H1 (cell line): Measurements from ENCODE around the gene CRCP. TPM values are rescaled to one million over a fixed set of nuclear protein-coding genes. Genes with fewer than 3 reads are reported as not detected.

Source experiments
- ASH2L ChIP-seq: fragments of 200-600, 300-600 bp; sonication (generic); IDR thresholded peaks from one replicate; pipeline ENCODE4 v1.7.1; 2017; ENCODE audit warnings: low read length
- BCL11A ChIP-seq, 2 experiments: IDR thresholded peaks; one replicate each; pipeline ENCODE4 v1.6.1; 2011; ENCODE audit warnings: low read depth in 2 of 2, low read length in 2 of 2, mild to moderate bottlenecking in 2 of 2
- CBX5 ChIP-seq: fragments of 300-800, 300-1000 bp; sonication (generic); IDR thresholded peaks from 2 replicates; pipeline ENCODE4 v1.7.1; 2016; ENCODE audit warnings: antibody characterized with exemption, low read length, low read depth
- CBX8 ChIP-seq: fragments of 300-800, 300-1000 bp; sonication (generic); IDR thresholded peaks from 2 replicates; pipeline ENCODE4 v1.7.1; 2016; ENCODE audit warnings: low read depth, low read length, borderline replicate concordance
- CTBP2 ChIP-seq: IDR thresholded peaks from 2 replicates; pipeline ENCODE4 v1.7.0; 2011; ENCODE audit warnings: borderline replicate concordance, mild to moderate bottlenecking, moderate library complexity, mixed read lengths, low read length; ENCODE audit not compliant: insufficient read depth, insufficient read length
- EP300 ChIP-seq, 2 experiments: IDR thresholded peaks; 1 replicate in 1 of 2; 2 replicates in 1 of 2; pipeline ENCODE4 v1.6.1; 2011 to 2012; ENCODE audit warnings: low read depth in 2 of 2, low read length in 2 of 2, mild to moderate bottlenecking in 2 of 2, borderline replicate concordance in 1 of 2, inconsistent platforms in 1 of 2, moderate library complexity in 1 of 2
- JUN ChIP-seq: IDR thresholded peaks from 2 replicates; pipeline ENCODE4 v1.6.1; 2011; ENCODE audit warnings: low read depth, mild to moderate bottlenecking, improper control_type of control experiment, low read length
- KDM5A ChIP-seq: fragments of 200-600 bp; IDR thresholded peaks from 2 replicates; pipeline ENCODE4 v1.7.1; 2012; ENCODE audit warnings: mild to moderate bottlenecking, low read length, inconsistent platforms, mixed read lengths
- NANOG ChIP-seq: IDR thresholded peaks from 2 replicates; pipeline ENCODE4 v1.6.1; 2011; ENCODE audit warnings: low read length, low read depth, mild to moderate bottlenecking, inconsistent platforms; ENCODE audit not compliant: insufficient read depth, poor library complexity, severe bottlenecking
- NRF1 ChIP-seq: IDR thresholded peaks from 2 replicates; pipeline ENCODE4 v1.6.1; 2011; ENCODE audit warnings: mild to moderate bottlenecking, low read depth, low read length, improper control_type of control experiment
- RNF2 ChIP-seq: fragments of 200-900, 300-1000 bp; sonication (generic); IDR thresholded peaks from 2 replicates; pipeline ENCODE4 v1.7.1; 2016; ENCODE audit warnings: borderline replicate concordance, low read depth, mild to moderate bottlenecking, antibody characterized with exemption, low read length; ENCODE audit not compliant: poor library complexity, severe bottlenecking; ENCODE audit errors: missing control alignments
- SP4 ChIP-seq: IDR thresholded peaks from 2 replicates; pipeline ENCODE4 v1.6.1; 2012; ENCODE audit warnings: low read length, inconsistent platforms
- SUZ12 ChIP-seq: fragments of 200-600 bp; sonication (generic); IDR thresholded peaks from 2 replicates; pipeline ENCODE4 v1.6.1; 2012; ENCODE audit warnings: mild to moderate bottlenecking, inconsistent platforms, low read length, moderate library complexity, mixed read lengths
- TEAD4 ChIP-seq: IDR thresholded peaks from 2 replicates; pipeline ENCODE4 v1.6.1; 2012; ENCODE audit warnings: low read depth, low read length, inconsistent platforms, mixed read lengths
- ZNF274 ChIP-seq: IDR thresholded peaks from 2 replicates; pipeline ENCODE4 v1.7.0; 2012; ENCODE audit warnings: low read length, borderline replicate concordance; ENCODE audit errors: extremely low read depth
- polyA plus RNA-seq, 7 experiments: library from polyadenylated mRNA; depleted of rRNA in 3 of 7; stranded (reverse) in 5 of 7; unstranded in 2 of 7; fragments of >200 nt in 5 of 7; fragments of 200-250 nt in 2 of 7; gene quantifications; 1 replicate in 5 of 7; 2 replicates in 1 of 7; 4 replicates in 1 of 7; pipeline versions ENCODE4 v1.2.1 to v1.2.3, GENCODE V29; 2011 to 2013; ENCODE audit warnings: missing spikeins in 2 of 7, mixed read lengths in 2 of 7
- total RNA-seq: library from RNA; stranded (reverse); fragmentation: NEBNext Ultra II Directional; extraction: Animal tissue kit (Norgen Biotek cat#: 25700); gene quantifications from 2 replicates; pipeline ENCODE4 v1.2.1, GENCODE V29; 2021
- TF ChIP-seq, protein P1 (sequence below): IDR thresholded peaks from 2 replicates; pipeline ENCODE4 v1.6.1; 2012; ENCODE audit warnings: inconsistent platforms
- TF ChIP-seq, protein P2 (sequence below), 3 experiments: IDR thresholded peaks; 1 replicate in 2 of 3; 2 replicates in 1 of 3; pipeline versions ENCODE4 v1.5.1 to v1.6.1; 2011; ENCODE audit warnings: low read length in 3 of 3, mild to moderate bottlenecking in 3 of 3, inconsistent platforms in 2 of 3, low read depth in 1 of 3, moderate library complexity in 1 of 3; ENCODE audit not compliant: insufficient read depth in 1 of 3; ENCODE audit errors: control extremely low read depth in 1 of 3
- TF ChIP-seq, protein P3 (sequence below): IDR thresholded peaks from 2 replicates; pipeline ENCODE4 v1.6.1; 2011; ENCODE audit warnings: low read length, improper control_type of control experiment

The CRCP gene
- total and polyA plus RNA-seq, 2 of the 8 experiments (the other 6 are each of a cell fraction or from before 2014, with no cell fraction given), result 15.0 to 29.3 TPM

DNA sequence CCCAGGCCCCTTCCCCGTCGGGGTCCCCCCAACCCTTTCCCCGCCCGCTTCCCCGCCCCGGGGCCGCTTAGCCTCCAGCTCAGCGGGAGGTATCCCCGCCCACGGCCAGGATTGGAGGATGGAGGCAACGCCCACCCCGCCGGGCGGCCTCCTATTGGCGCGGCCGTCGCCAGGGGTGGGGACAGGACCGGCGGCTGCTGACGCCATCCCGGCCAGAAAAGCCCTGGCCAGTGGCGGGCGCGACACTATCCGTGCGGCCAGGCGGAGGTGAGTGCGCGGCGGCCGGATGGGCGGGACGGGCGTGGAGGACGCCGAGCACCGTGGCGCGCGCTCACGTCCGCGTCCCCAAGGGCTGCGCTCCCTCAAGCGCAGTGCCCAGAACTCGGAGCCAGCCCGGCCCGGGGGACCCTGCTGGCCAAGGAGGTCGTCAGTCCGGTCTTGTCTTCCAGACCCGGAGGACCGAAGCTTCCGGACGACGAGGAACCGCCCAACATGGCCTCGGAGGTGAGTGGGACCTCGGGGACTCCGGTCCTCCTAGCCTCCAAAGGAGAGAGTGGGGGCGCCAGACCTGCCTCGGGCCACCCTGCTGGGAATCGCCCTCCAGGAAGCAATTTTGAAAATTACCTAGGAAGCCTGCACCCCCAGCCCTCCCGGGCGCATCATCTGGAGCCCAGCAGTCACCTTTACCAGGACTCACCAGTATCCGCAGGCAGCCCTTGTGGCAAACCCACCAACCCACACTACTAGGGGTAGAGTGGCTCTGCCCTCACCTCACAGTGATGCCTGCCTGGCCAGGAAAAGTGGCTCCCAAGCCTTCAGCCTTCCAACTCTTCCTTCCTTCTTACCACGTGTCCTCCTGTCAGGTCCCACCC lies 38.8 kb upstream of the CRCP start, which contains the start of gene ASL (continued):
- TF ChIP-seq EP300 (IDR thresholded peaks at IDR 0.05; ENCODE audit: borderline replicate concordance in 1 of 2, low read depth in 2 of 2, low read length in 2 of 2) (0 out of 3 replicates have a peak, but pooled peaks of 1 of the 2 experiments have one; percentile 45), BCL11A (IDR thresholded peaks at IDR 0.05; ENCODE audit: low read depth in 2 of 2, low read length in 2 of 2) (no peak), NRF1 (no peak), CBX5 (no peak), RNF2 (no peak), JUN (no peak), CTBP2 (no peak), SUZ12 (no peak), NANOG (no peak), KDM5A (no peak), ASH2L (peak; percentile 72), TEAD4 (no peak), ZNF274 (no peak), CBX8 (no peak), SP4 (0 out of 2 replicates have a peak, but pooled peaks have one; percentile 64)
- TF ChIP-seq, protein P1, sequence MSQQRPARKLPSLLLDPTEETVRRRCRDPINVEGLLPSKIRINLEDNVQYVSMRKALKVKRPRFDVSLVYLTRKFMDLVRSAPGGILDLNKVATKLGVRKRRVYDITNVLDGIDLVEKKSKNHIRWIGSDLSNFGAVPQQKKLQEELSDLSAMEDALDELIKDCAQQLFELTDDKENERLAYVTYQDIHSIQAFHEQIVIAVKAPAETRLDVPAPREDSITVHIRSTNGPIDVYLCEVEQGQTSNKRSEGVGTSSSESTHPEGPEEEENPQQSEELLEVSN, result peak; percentile 68
- TF ChIP-seq, protein P2, sequence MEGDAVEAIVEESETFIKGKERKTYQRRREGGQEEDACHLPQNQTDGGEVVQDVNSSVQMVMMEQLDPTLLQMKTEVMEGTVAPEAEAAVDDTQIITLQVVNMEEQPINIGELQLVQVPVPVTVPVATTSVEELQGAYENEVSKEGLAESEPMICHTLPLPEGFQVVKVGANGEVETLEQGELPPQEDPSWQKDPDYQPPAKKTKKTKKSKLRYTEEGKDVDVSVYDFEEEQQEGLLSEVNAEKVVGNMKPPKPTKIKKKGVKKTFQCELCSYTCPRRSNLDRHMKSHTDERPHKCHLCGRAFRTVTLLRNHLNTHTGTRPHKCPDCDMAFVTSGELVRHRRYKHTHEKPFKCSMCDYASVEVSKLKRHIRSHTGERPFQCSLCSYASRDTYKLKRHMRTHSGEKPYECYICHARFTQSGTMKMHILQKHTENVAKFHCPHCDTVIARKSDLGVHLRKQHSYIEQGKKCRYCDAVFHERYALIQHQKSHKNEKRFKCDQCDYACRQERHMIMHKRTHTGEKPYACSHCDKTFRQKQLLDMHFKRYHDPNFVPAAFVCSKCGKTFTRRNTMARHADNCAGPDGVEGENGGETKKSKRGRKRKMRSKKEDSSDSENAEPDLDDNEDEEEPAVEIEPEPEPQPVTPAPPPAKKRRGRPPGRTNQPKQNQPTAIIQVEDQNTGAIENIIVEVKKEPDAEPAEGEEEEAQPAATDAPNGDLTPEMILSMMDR (IDR thresholded peaks at IDR 0.05; ENCODE audit: control extremely low read depth in 1 of 3, insufficient read depth in 1 of 3, low read depth in 1 of 3, low read length in 3 of 3), result no peak
- TF ChIP-seq, protein P3, sequence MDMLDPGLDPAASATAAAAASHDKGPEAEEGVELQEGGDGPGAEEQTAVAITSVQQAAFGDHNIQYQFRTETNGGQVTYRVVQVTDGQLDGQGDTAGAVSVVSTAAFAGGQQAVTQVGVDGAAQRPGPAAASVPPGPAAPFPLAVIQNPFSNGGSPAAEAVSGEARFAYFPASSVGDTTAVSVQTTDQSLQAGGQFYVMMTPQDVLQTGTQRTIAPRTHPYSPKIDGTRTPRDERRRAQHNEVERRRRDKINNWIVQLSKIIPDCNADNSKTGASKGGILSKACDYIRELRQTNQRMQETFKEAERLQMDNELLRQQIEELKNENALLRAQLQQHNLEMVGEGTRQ, result no peak
